Loucy (cell line): ENCODE data around the gene MECR.

ENCODE experiments used
- H2AFZ ChIP-seq: fragments of 200-600 bp; sonication (generic); 2 replicates; pipeline ENCODE4 v1.6.0; 2016; ENCODE audit warnings: antibody characterized with exemption, mild to moderate bottlenecking, low read length, moderate library complexity
- H3F3A ChIP-seq: fragments of 200-600 bp; 2 replicates; pipeline ENCODE4 v1.6.0; 2016; ENCODE audit warnings: antibody characterized with exemption, low read depth, mild to moderate bottlenecking
- H3K27me3 ChIP-seq: fragments of 200-600 bp; sonication (generic); 2 replicates; pipeline ENCODE4 v1.6.1; 2014; ENCODE audit warnings: low read length, mild to moderate bottlenecking; ENCODE audit not compliant: insufficient read depth, poor library complexity, severe bottlenecking
- H3K36me3 ChIP-seq: fragments of 200-600 bp; sonication (generic); 2 replicates; pipeline ENCODE4 v1.6.1; 2016; ENCODE audit warnings: low read length; ENCODE audit not compliant: insufficient read depth
- H3K4me1 ChIP-seq: fragments of 200-600 bp; sonication (generic); 2 replicates; pipeline ENCODE4 v1.5.1; 2014; ENCODE audit warnings: low read length, mild to moderate bottlenecking; ENCODE audit not compliant: insufficient read depth, poor library complexity, severe bottlenecking
- H3K4me2 ChIP-seq: fragments of 200-600 bp; sonication (generic); 2 replicates; pipeline ENCODE4 v1.6.0; 2014; ENCODE audit warnings: antibody characterized with exemption, low read length, low read depth, mild to moderate bottlenecking; ENCODE audit not compliant: poor library complexity, severe bottlenecking
- H3K4me3 ChIP-seq: fragments of 200-600 bp; sonication (generic); 2 replicates; pipeline ENCODE4 v1.5.1; 2014; ENCODE audit warnings: low read length, mild to moderate bottlenecking, mixed read lengths; ENCODE audit not compliant: poor library complexity, severe bottlenecking
- H3K79me2 ChIP-seq: fragments of 200-600 bp; sonication (generic); 2 replicates; pipeline ENCODE4 v1.6.1; 2014; ENCODE audit warnings: low read length; ENCODE audit not compliant: insufficient read depth
- H3K9ac ChIP-seq: fragments of 200-600 bp; sonication (generic); 2 replicates; pipeline ENCODE4 v1.6.0; 2014; ENCODE audit warnings: mild to moderate bottlenecking, low read depth, low read length, moderate library complexity; ENCODE audit not compliant: poor library complexity, severe bottlenecking
- H3K9me2 ChIP-seq: fragments of 200-600 bp; sonication (generic); replicated peaks from 2 replicates; pipeline ENCODE4 v1.6.1; 2016; ENCODE audit warnings: low read depth, low read length, mixed read lengths
- H3K9me3 ChIP-seq: fragments of 200-600 bp; sonication (generic); 2 replicates; pipeline ENCODE4 v1.6.1; 2014; ENCODE audit warnings: mild to moderate bottlenecking, antibody characterized with exemption, low read length, low read depth; ENCODE audit not compliant: insufficient read depth
- H4K20me1 ChIP-seq: fragments of 200-600 bp; sonication (generic); 2 replicates; pipeline ENCODE4 v1.6.0; 2014; ENCODE audit warnings: antibody characterized with exemption, low read length, mild to moderate bottlenecking; ENCODE audit not compliant: insufficient read depth, poor library complexity, severe bottlenecking
- EZH2phosphoT487 ChIP-seq: fragments of 200-600 bp; IDR thresholded peaks from 2 replicates; pipeline ENCODE4 v1.6.1; 2018; ENCODE audit warnings: antibody characterized with exemption, mild to moderate bottlenecking, moderate library complexity, borderline replicate concordance
- TF ChIP-seq, protein P1 (sequence below): fragments of 200-600 bp; sonication (generic); conservative IDR thresholded peaks from 2 replicates; pipeline ENCODE4 v1.5.1; 2014; ENCODE audit warnings: mild to moderate bottlenecking, antibody characterized with exemption, low read length

MECR gene

DNA sequence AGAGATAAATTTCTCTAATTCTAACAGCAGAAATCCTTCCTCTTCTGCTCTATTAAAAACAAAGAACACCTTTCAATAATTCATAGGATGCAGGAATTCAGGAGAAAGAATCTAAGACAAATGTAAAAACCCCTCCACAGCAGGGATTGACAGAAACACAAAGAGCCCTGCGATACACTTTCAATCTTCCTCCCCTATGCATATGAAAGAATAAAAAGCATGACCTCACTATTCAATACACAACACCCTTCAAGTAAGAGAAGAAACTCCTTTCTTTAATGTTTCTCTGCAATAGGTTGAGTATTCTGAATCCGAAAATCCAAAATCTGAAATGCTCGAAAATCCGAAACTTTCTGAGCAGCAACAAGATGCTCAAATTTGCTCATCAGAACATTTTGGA, 66.1 kb downstream of the MECR start:
- no peaks in the 10 kb centered on the region for H3F3A ChIP-seq
- peaks cover 45% of the 10 kb centered on the region for H3K4me1 ChIP-seq
- H3K36me3 ChIP-seq, result peaks cover 79% of the 10 kb centered on the region
- peaks cover 99% of the 10 kb centered on the region for H4K20me1 ChIP-seq
- H3K4me2 ChIP-seq, result no peak overlapping the region
- H3K9me2 ChIP-seq, result no peaks in the 10 kb centered on the region
- no peak overlapping the region for H3K9ac ChIP-seq
- no peak overlapping the region for H3K4me3 ChIP-seq
- no peaks in the 10 kb centered on the region for H3K9me3 ChIP-seq
- H2AFZ ChIP-seq, result no peak overlapping the region
- no peaks in the 10 kb centered on the region for H3K27me3 ChIP-seq
- no peak for TF ChIP-seq EZH2phosphoT487
- TF ChIP-seq, protein P1, sequence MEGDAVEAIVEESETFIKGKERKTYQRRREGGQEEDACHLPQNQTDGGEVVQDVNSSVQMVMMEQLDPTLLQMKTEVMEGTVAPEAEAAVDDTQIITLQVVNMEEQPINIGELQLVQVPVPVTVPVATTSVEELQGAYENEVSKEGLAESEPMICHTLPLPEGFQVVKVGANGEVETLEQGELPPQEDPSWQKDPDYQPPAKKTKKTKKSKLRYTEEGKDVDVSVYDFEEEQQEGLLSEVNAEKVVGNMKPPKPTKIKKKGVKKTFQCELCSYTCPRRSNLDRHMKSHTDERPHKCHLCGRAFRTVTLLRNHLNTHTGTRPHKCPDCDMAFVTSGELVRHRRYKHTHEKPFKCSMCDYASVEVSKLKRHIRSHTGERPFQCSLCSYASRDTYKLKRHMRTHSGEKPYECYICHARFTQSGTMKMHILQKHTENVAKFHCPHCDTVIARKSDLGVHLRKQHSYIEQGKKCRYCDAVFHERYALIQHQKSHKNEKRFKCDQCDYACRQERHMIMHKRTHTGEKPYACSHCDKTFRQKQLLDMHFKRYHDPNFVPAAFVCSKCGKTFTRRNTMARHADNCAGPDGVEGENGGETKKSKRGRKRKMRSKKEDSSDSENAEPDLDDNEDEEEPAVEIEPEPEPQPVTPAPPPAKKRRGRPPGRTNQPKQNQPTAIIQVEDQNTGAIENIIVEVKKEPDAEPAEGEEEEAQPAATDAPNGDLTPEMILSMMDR, result no peak
- peaks cover 94% of the 10 kb centered on the region for H3K79me2 ChIP-seq

DNA sequence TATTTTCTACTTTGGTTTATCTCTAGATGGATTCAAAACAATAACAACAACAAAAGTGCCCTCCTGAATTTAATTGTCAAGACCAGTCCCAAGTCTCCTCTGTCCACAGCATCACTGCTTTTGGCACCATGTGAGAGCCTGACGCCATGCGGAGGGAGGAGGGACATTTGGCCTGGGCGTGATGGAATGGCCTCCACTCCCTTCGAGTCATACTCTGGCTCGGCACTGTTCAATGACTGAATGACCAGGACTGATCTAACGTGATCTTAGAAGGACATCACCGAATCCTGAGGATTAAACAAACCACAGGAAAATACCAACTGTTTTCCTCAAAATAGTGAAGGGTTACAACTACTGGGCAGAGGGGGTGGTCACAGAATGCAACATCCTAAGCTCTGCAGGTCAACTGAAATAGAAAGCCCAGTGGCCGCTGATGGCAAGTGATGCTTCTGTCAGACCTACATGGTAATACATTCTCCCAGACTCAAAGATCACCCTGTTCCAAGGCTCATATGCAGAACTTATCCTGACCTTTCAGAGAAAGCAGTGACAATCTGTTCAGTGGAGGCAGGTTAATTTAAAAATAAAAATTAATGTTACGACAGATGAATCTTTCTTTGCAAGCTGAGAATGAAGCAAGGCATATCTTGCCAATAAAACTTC, 68.1 kb downstream of the MECR start:
- Histone ChIP-seq H3K9me3 (no peaks in the 10 kb centered on the region), H3K9ac (no peak overlapping the region), H3K4me2 (peak overlapping the region; percentile 45), H3K9me2 (no peaks in the 10 kb centered on the region), H3K36me3 (peaks cover 80% of the 10 kb centered on the region), H3K4me3 (no peak overlapping the region), H3K27me3 (no peaks in the 10 kb centered on the region), H3K79me2 (peaks cover 79% of the 10 kb centered on the region), H3F3A (no peaks in the 10 kb centered on the region), H4K20me1 (peaks cover 88% of the 10 kb centered on the region), H2AFZ (no peak overlapping the region), H3K4me1 (peaks cover 38% of the 10 kb centered on the region)
- TF ChIP-seq, protein P1, result no peak
- no peak for TF ChIP-seq EZH2phosphoT487

GRCh38 chr1:29162025-29162424, 68.7 kb downstream of the MECR start:
- no peaks in the 10 kb centered on the region for H3K9me2 ChIP-seq
- H3K4me1 ChIP-seq, result peaks cover 37% of the 10 kb centered on the region
- H3K27me3 ChIP-seq, result no peaks in the 10 kb centered on the region
- H2AFZ ChIP-seq, result no peak overlapping the region
- H3K4me3 ChIP-seq, result no peak overlapping the region
- no peaks in the 10 kb centered on the region for H3K9me3 ChIP-seq
- H4K20me1 ChIP-seq, result peaks cover 83% of the 10 kb centered on the region
- no peaks in the 10 kb centered on the region for H3F3A ChIP-seq
- H3K4me2 ChIP-seq, result peak overlapping the region; percentile 45
- H3K36me3 ChIP-seq, result peaks cover 81% of the 10 kb centered on the region
- TF ChIP-seq, protein P1, result no peak
- TF ChIP-seq EZH2phosphoT487, result no peak
- H3K9ac ChIP-seq, result no peak overlapping the region
- peaks cover 79% of the 10 kb centered on the region for H3K79me2 ChIP-seq
